HG02610 (cell line): Measurements from ENCODE around the gene ADSL.

Experiments
- ATAC-seq: cut with Tn5 transposase; IDR thresholded peaks from one replicate; pipeline ENCODE4 v1.9.1; 2021; ENCODE audit warnings: mild to moderate bottlenecking, moderate library complexity; ENCODE audit not compliant: unreplicated experiment

Gene ADSL

GRCh38 chr22:40403651-40404050 lies 57.4 kb downstream of the ADSL start:
- ATAC-seq, result no peak

- no peak for ATAC-seq
Measured at GRCh38 chr22:40404251-40405177, 58.2 kb downstream of the ADSL start.

DNA sequence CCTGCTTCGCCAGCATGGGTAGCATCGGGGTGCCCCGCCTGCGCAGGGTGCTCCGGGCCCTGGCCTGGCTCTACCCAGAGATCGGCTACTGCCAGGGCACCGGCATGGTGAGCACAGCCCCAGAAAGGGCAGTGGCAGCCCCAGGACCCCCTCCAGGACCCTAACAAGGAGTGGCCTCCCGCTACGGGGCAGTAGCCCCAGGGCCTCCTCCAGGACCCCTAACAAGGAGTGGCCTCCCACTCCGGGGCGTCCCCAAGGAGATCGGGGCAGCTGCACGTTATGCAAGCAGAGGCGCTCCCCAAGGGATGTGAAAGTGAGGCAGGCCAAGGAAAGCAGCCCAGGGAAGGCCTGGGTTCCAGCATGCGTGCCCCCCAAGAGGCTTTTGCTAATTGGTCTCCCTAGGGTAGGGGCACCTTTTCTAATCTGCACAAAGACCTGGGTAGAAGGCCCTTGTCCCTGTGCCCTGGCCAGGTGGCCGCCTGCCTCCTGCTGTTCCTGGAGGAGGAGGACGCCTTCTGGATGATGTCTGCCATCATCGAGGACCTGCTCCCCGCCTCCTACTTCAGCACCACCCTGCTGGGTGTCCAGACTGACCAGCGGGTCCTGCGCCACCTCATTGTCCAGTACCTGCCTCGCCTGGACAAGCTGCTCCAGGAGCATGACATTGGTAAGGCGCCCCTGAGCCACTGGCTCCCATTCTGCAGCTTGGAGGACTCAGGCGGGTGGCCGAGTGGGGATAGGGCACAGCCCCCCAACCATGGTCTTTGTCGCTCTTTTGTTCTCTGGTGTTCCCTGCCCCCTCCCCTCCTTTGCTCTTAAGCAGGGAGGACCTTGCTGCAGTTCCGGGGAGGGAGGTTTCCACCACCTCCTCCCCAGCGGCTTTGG lies 59.1 kb downstream of the ADSL start:
- no peak for ATAC-seq

DNA sequence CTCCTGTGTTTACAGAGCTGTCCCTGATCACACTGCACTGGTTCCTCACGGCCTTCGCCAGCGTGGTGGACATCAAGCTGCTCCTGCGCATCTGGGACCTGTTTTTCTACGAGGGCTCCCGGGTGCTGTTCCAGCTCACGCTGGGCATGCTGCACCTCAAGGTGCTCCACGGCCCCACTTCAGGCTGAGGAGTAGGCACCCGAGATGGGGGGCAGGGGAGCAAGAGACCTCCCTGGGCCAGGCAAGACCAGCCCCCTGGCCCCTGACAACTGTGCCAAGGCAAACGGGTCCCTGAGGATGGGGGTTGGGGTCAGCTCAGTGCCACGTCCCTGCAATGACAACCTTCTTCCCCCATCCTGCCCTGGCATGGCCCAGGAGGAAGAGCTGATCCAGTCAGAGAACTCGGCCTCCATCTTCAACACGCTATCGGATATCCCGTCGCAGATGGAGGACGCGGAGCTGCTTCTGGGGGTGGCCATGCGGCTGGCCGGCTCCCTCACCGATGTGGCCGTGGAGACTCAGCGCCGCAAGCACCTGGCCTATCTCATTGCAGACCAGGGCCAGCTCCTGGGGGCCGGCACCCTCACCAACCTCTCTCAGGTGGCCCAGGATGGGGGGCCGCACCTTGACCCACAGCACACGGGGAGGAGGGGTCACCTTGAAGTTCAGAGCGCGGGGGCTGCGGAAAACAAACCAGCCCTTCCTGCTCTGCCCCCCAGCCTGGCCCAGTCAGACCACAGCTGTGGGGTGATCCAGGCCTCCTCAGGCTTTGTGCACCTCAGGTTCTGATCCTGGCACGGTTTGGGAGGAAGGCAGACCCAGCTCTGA lies 60.0 kb downstream of the ADSL start:
- no peak for ATAC-seq

DNA sequence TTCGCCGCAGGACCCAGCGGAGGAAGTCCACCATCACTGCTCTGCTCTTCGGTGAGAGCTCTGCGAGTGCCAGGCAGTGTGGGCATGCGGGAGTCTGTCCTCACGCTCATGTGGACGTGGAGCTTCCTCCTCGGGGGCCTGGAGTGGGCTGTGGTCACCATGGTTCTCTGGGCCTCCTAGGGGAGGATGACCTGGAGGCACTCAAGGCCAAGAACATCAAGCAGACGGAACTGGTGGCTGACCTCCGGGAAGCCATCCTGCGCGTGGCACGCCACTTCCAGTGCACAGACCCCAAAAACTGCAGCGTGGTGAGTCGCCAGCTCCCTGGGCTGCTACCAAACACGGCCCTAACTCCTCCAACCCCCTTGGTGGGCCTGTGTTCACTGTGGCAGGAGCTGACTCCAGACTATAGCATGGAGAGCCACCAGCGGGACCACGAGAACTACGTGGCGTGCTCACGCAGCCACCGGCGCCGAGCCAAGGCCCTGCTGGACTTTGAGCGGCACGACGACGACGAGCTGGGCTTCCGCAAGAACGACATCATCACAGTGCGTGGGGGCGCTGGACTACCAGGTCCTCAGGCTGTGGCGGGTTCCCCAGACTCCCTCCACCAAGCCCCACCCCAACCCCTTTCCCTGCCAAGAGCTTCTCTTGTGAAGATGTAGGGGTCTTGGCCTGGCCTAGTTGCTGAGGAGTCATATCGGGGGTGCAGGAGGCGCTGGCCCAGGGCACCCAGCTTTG lies 60.9 kb downstream of the ADSL start:
- no peak for ATAC-seq

GRCh38 chr22:40407831-40408717 lies 61.8 kb downstream of the ADSL start:
- ATAC-seq, result no peak

DNA sequence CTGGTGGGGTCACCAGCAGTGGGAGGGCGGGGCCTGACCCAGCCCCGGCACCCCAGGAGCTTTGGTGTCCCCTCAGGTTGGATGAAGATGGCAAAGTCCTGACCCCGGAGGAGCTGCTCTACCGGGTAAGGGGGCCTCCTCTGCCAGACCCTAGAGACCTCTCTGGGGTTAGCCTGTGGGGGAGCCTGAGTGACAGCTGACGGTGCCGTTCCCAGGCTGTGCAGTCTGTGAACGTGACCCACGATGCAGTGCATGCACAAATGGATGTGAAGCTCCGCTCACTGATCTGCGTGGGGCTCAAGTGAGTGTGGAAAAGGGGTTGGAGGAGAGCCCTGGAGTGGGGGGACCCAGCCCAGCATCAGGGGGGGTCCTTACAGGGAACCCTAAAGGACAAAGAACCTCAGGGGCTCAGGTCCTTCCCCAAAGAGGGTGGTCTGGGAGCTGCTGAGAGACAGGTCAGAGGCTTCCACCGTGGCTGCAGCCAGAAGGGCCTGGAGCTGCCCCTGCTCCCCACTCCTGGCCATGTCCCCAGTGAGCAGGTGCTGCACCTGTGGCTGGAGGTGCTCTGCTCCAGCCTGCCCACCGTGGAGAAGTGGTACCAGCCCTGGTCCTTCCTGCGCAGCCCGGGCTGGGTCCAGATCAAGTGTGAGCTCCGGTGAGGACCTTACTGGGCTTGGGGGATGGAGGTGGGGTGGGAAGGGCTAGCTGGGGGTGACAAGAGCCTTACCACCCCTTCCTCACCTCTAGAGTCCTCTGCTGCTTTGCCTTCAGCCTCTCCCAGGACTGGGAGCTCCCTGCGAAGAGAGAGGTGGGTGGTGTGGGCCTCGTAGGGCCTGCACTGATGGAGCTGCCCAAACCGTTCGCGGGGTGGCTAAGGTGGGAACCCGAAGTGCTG lies 62.7 kb downstream of the ADSL start:
- no peak for ATAC-seq

DNA sequence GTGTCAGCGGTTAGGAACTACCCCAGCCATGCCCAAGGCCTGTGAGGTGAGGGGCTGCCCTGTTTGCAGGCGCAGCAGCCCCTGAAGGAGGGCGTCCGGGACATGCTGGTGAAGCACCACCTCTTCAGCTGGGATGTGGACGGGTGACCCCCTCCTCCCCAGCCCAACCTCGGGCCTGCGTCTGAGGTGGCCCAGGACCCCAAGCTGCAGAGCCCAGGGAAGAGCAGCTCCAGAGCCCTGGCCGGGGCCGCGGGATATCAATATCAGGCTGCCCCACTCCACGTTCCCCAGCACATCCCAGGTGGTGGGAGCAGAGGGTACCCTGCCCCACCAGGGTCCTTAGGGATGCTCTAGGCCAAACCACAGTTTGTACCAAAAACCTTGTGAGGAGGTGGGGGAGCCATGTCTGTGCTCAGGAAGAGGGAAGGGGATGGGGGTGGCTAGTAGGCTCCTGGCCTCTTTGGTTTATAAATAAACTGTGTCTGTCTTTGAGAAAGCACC lies 63.4 kb downstream of the ADSL start:
- ATAC-seq, result no peak

- no peak for ATAC-seq
Measured at GRCh38 chr22:40410272-40410671, 64.0 kb downstream of the ADSL start.

GRCh38 chr22:40410731-40411505 lies 64.6 kb downstream of the ADSL start:
- no peak for ATAC-seq

GRCh38 chr22:40411506-40411861 lies 65.2 kb downstream of the ADSL start:
- no peak for ATAC-seq

DNA sequence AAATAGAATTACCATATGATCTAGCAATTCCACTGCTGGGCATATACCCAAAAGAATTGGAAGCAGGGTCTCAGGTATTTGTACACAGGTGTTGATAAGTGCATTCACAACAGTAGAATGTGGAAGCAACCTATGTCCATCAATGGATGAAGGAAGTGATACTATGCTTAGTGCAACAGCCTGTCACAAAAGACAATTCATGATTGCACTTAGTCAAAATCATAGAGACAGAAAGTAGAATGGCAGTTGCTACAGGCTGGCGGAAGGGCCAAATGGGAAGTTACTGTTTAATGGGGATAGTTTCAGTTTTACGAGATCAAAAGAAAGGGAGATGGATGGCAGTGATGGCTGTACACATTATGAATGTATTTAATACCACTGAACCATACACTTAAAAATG lies 66.1 kb downstream of the ADSL start:
- peak; percentile 68 for ATAC-seq

DNA sequence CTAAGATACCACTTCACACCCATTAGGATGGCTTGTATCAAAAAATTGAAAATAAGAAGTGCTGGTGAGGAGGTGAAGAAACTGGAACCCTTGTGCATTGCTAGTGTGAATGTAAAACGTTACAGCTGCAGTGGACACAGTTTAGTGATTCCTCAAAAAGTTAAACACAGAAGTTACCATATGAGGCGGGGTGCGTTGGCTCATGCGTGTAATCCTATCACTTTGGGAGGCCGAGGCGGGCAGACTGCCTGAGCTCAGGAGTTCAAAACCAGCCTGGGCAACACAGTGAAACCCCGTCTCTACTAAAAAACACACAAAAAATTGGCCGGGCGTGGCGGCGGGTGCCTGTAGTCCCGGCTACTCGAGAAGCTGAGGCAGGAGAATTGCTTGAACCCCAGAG lies 67.6 kb downstream of the ADSL start:
- no peak for ATAC-seq

DNA sequence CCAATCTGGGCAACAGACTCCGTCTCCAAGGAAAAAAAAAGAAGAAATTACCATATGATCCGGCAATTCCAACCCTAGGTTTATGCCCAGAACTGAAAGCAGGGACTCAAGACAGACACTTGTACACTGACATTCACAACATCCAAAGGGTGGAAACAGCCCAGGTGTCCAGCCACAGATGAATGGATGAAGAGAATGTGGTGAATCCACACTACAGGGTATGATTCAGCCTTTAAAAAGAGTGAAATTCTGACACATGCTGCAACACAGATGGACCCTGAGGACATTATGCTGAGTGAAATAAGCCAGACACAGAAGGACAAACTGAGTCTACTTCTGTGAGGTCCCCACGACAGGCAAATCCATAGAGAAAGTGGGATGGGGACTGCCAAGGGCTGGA lies 68.0 kb downstream of the ADSL start:
- ATAC-seq, result no peak

GRCh38 chr22:40414838-40415505 lies 68.7 kb downstream of the ADSL start:
- no peak for ATAC-seq

DNA sequence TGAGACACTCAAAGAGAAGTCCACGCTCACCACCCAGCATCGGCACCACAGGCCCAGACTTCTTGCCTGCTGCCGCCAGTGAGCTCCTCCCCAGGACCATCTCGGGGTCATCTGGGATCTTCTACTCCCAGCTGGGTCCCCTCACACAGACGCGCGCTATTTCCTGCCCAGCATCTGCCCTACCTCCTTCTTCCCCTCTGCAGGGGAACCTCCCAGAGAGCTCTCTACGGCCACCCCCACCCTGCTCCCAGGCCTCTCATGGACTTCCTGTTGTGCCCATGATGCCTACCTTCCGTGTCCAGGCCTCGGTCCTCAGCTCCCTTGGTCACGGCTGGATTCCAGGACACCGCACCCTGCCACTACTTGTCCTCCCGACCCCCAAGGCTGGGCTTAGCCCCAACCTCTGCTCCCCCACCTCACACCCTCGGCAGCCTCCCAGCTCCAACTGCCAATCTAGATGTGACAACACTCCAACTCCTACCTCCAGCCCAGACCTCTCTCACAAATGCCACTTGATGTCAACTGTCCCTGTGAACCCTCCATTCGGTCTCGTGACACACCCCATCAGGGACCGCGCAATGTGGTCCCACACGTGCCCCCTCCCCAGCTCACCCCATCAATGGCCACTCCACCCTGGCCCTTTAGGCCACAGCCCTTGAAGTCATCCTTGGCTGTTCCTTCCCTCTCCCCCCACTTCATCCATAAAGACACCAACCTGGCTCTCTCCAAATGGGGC lies 69.4 kb downstream of the ADSL start:
- ATAC-seq, result no peak
